ENCODE results near the gene SAFB2. TPM values are rescaled to one million over a fixed set of nuclear protein-coding genes. Genes with fewer than 3 reads are reported as not detected.

SAFB2 gene
- total and polyA plus RNA-seq, 2 of the 13 experiments (the other 11 are each of a cell fraction or from before 2014, with no cell fraction given): 11.2 to 31.5 TPM

- TF ChIP-seq AKNA (CRISPR knock-in tag; IDR thresholded peaks at IDR 0.05; ENCODE audit: borderline replicate concordance) (no peak), HOMEZ (CRISPR knock-in tag; IDR thresholded peaks at IDR 0.05; ENCODE audit: low read depth) (no peak), SRSF1 (optimal IDR thresholded peaks at IDR 0.05; ENCODE audit: low read depth, low read length) (peak; percentile 18), CENPBD1 (CRISPR knock-in tag; IDR thresholded peaks at IDR 0.05; ENCODE audit: borderline replicate concordance, low read depth) (no peak), FLYWCH1 (CRISPR knock-in tag; IDR thresholded peaks at IDR 0.05) (no peak), CREB3 (CRISPR knock-in tag; IDR thresholded peaks at IDR 0.05) (peak; percentile 94), ETV5 (CRISPR knock-in tag; IDR thresholded peaks at IDR 0.05; ENCODE audit: borderline replicate concordance) (no peak; the same call in 1 of the 2 replicates), ZNF382 (CRISPR knock-in tag; IDR thresholded peaks at IDR 0.05; ENCODE audit: borderline replicate concordance) (no peak), RXRA (CRISPR knock-in tag; IDR thresholded peaks at IDR 0.05) (no peak; the same call in 1 of the 2 replicates), NFIB (CRISPR knock-in tag; IDR thresholded peaks at IDR 0.05; ENCODE audit: borderline replicate concordance) (no peak), BCL6 (CRISPR knock-in tag; IDR thresholded peaks at IDR 0.05) (peak; percentile 48), ATF2 (CRISPR knock-in tag; IDR thresholded peaks at IDR 0.05) (peak; percentile 75), ZNF724P (CRISPR knock-in tag; IDR thresholded peaks at IDR 0.05; ENCODE audit: borderline replicate concordance) (peak; percentile 73), HES4 (CRISPR knock-in tag; IDR thresholded peaks at IDR 0.05; ENCODE audit: borderline replicate concordance) (0 out of 2 replicates have a peak, but pooled peaks have one; percentile 14), ZBTB34 (CRISPR knock-in tag; IDR thresholded peaks at IDR 0.05) (no peak; the same call in 1 of the 2 replicates)
Measured at GRCh38 chr19:5622465-5623396, at the start of gene SAFB2, which contains the start of gene SAFB (continued).
